Pancreas (tissue), 10 donors: ENCODE measurements around the gene B3GAT3. TPM values are rescaled to one million over a fixed set of nuclear protein-coding genes. Genes with fewer than 3 reads are reported as not detected.
"Not testable (repeated sequence)": the region's sequence is repeated elsewhere in the genome, so short reads cannot be mapped to it uniquely, and the experiment has no call there.

Experiments
- ATAC-seq, 4 donors: fragments of 200-7000 bp; cut with Tn5 transposase; one replicate each; pipeline versions ENCODE4 v1.8.0 to v1.9.1; 2020; ENCODE audit warnings: mild to moderate bottlenecking in 4 of 4, moderate library complexity in 4 of 4
- DNase-seq, 6 donors: peaks; one replicate each; pipeline ENCODE4 v3.0.0-alpha.2; 2020
- FAIRE-seq: peaks from 2 replicates; lab custom pipeline; 2012; peaks lifted over from hg19 to GRCh38; lab: Jason Lieb, UNC
- H3K27ac ChIP-seq, 4 donors: fragments of 200-600 bp; sonication (generic); 1 replicate in 3 of 4; 2 replicates in 1 of 4; pipeline versions ENCODE4 v1.5.0 to v1.8.0; 2020
- H3K27me3 ChIP-seq, 4 donors: fragments of 200-600 bp; one replicate each; pipeline ENCODE4 v1.8.0; 2021
- H3K36me3 ChIP-seq, 3 donors: fragments of 200-600 bp; sonication (generic) in 1 of 3; one replicate each; pipeline versions ENCODE4 v1.5.0 to v1.8.0; 2020 to 2021
- H3K4me1 ChIP-seq, 3 donors: fragments of 200-600 bp; one replicate each; pipeline ENCODE4 v1.8.0; 2021
- H3K4me3 ChIP-seq, 4 donors: fragments of 200-600 bp; sonication (generic) in 2 of 4; one replicate each; pipeline versions ENCODE4 v1.5.0 to v1.8.0; 2020 to 2021
- H3K9me3 ChIP-seq, 4 donors: fragments of 200-600 bp; one replicate each; pipeline ENCODE4 v1.8.0; 2021
- whole genome bisulfite sequencing, 2 donors: extraction: QIAGEN DNeasy Blood & Tissue Kit; methylation state at CpG; one replicate each; pipeline ENCODE4 v1.1.7; 2013; 5-methylcytosine and 5-hydroxymethylcytosine counted together
- intact Hi-C, 3 donors: fragments of 100-400 bp; cut with DNase I; formaldehyde crosslinking; loops; one replicate each; pipeline versions ENCODE4 v1.11.1 to v1.14.2; 2022
- polyA plus RNA-seq, 2 donors: library from polyadenylated mRNA; stranded (reverse); fragments of 200-250 nt; gene quantifications; one replicate each; pipeline ENCODE4 v1.2.3, GENCODE V29; 2013
- total RNA-seq, 6 donors: library from RNA; stranded (reverse); fragmentation: NEBNext Ultra II Directional in 4 of 6; extraction: Animal tissue kit (Norgen Biotek cat#: 25700) in 4 of 6; gene quantifications; one replicate each; pipeline versions ENCODE4 v1.2.1 to v1.2.4, GENCODE V29; 2021 to 2023
- TF ChIP-seq, protein P1 (sequence below), 4 donors: fragments of 200-600 bp; sonication (generic) in 3 of 4; IDR thresholded peaks; one replicate each; pipeline versions ENCODE4 v1.5.0 to v1.8.0; 2021; ENCODE audit warnings: antibody characterized with exemption in 4 of 4
- donor health status: healthy with polysubstance abuse.
- donor health status: DM: no; HTN: no; CAD: no; lungs with moderate emphysema.
- donor health status: DM: no; HTN: no; CAD: no.
- donor health status: control.
- donor health status: control.
- donor health status: Bipolar disorder and iron deficiency.
- donor health status: DM: yes; HTN: yes; CAD: no.
- donor health status: DM: no; HTN: no; CAD: no.
- donor health status: DM: no; HTN: no; CAD: no.
- donor health status: DM: yes; HTN: yes; CAD: no.

Gene B3GAT3
- total and polyA plus RNA-seq, 8 donors: 13.2 to 50.8 (median 18.5) TPM

- peak overlapping the region; percentile 12 to 76 (median 42) for H3K27ac ChIP-seq
- ATAC-seq: peak in 3 of 4 donors; percentile 0 to 6 (median 2)
- FAIRE-seq: no peak
- H3K27me3 ChIP-seq: no peaks in the 10 kb centered on the region
- no peaks in the 10 kb centered on the region for H3K9me3 ChIP-seq
- peaks cover 6 to 13% (median 13%) of the 10 kb centered on the region in 3 donors for H3K4me1 ChIP-seq
- WGBS, 2 donors: 0% methylated on average over 33 of the region's 33 CpGs
- H3K4me3 ChIP-seq: peak overlapping the region; percentile 57 to 78 (median 66)
- peaks cover 0 to 30% (median under 1%) of the 10 kb centered on the region in 3 donors for H3K36me3 ChIP-seq
- intact Hi-C loops: loop anchor here in 1 of 3 donors (2.0 kb wide), 1 partner anchor 16 kb away; no protein-coding TSS in a partner anchor
- TF ChIP-seq, protein P1, sequence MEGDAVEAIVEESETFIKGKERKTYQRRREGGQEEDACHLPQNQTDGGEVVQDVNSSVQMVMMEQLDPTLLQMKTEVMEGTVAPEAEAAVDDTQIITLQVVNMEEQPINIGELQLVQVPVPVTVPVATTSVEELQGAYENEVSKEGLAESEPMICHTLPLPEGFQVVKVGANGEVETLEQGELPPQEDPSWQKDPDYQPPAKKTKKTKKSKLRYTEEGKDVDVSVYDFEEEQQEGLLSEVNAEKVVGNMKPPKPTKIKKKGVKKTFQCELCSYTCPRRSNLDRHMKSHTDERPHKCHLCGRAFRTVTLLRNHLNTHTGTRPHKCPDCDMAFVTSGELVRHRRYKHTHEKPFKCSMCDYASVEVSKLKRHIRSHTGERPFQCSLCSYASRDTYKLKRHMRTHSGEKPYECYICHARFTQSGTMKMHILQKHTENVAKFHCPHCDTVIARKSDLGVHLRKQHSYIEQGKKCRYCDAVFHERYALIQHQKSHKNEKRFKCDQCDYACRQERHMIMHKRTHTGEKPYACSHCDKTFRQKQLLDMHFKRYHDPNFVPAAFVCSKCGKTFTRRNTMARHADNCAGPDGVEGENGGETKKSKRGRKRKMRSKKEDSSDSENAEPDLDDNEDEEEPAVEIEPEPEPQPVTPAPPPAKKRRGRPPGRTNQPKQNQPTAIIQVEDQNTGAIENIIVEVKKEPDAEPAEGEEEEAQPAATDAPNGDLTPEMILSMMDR (IDR thresholded peaks at IDR 0.05): no peak
- peak in 1 of 6 donors; percentile 51 for DNase-seq
Measured at GRCh38 chr11:62573006-62573591, 48.7 kb downstream of the B3GAT3 start.

- DNase-seq: no peak
- H3K27me3 ChIP-seq: no peaks in the 10 kb centered on the region
- TF ChIP-seq, protein P1 (IDR thresholded peaks at IDR 0.05): no peak
- H3K36me3 ChIP-seq: peaks cover 2 to 32% (median 7%) of the 10 kb centered on the region in 3 donors
- peak overlapping the region in 2 of 4 donors; percentile 58 to 73 for H3K4me3 ChIP-seq
- intact Hi-C loops: loop anchor here in 1 of 3 donors (2.0 kb wide), 1 partner anchor 16 kb away; no protein-coding TSS in a partner anchor
- no peak overlapping the region for H3K27ac ChIP-seq
- no peak for FAIRE-seq
- ATAC-seq: no peak
- WGBS, 2 donors: 69 to 70% methylated on average over 12 of the region's 12 CpGs
- no peaks in the 10 kb centered on the region for H3K9me3 ChIP-seq
- H3K4me1 ChIP-seq: peaks cover 6 to 13% (median 13%) of the 10 kb centered on the region in 3 donors
Measured at GRCh38 chr11:62572431-62572830, 49.4 kb downstream of the B3GAT3 start.

- DNase-seq, ATAC-seq, H3K9me3 ChIP-seq, FAIRE-seq, H3K27ac ChIP-seq, H3K4me3 ChIP-seq, H3K27me3 ChIP-seq, intact Hi-C loops: not testable (repeated sequence)
- 73 to 80% methylated on average over 5 of the region's 5 CpGs for WGBS, 2 donors
- H3K36me3 ChIP-seq: peaks cover 7 to 41% (median 9%) of the 10 kb centered on the region in 3 donors
- peaks cover 6 to 13% (median 13%) of the 10 kb centered on the region in 3 donors for H3K4me1 ChIP-seq
Measured at GRCh38 chr11:62571493-62571892, 50.3 kb downstream of the B3GAT3 start.

- intact Hi-C loops, H3K4me3 ChIP-seq, FAIRE-seq, H3K9me3 ChIP-seq, H3K27ac ChIP-seq, H3K27me3 ChIP-seq, ATAC-seq, DNase-seq: not testable (repeated sequence)
- peaks cover 6 to 13% (median 13%) of the 10 kb centered on the region in 3 donors for H3K4me1 ChIP-seq
- 95 to 96% methylated on average over 5 of the region's 5 CpGs for WGBS, 2 donors
- H3K36me3 ChIP-seq: peaks cover 7 to 47% (median 13%) of the 10 kb centered on the region in 3 donors
Measured at GRCh38 chr11:62570903-62571302, 50.9 kb downstream of the B3GAT3 start.

GRCh38 chr11:62569611-62570010 is 52.2 kb downstream of the B3GAT3 start:
- Histone ChIP-seq H3K36me3 (peaks cover 7 to 52% (median 20%) of the 10 kb centered on the region in 3 donors), H3K27ac (no peak overlapping the region), H3K4me1 (peaks cover 6 to 13% (median 8%) of the 10 kb centered on the region in 3 donors), H3K27me3 (no peaks in the 10 kb centered on the region), H3K9me3 (no peaks in the 10 kb centered on the region), H3K4me3 (no peak overlapping the region)
- ATAC-seq (no peak), FAIRE-seq (no peak), DNase-seq (no peak)
- 80 to 81% methylated on average over 1 of the region's 1 CpG for WGBS, 2 donors
- TF ChIP-seq, protein P1 (IDR thresholded peaks at IDR 0.05): no peak
- intact Hi-C loops: no loop called here
